Esophagus muscularis mucosa (tissue), 4 donors: ENCODE measurements around the gene MAP7. TPM values are rescaled to one million over a fixed set of nuclear protein-coding genes. Genes with fewer than 3 reads are reported as not detected.

Source experiments
- DNase-seq: peaks from one replicate; pipeline ENCODE4 v3.0.0-alpha.2; 2017; ENCODE audit errors: extremely low spot score
- H3K27ac ChIP-seq, 4 donors: fragments of 200-600 bp; sonication (generic); replicated peaks in 1 of 4; 1 replicate in 3 of 4; 2 replicates in 1 of 4; pipeline ENCODE4 v1.5.1; 2016 to 2019; ENCODE audit warnings: mild to moderate bottlenecking in 1 of 4
- H3K27me3 ChIP-seq, 4 donors: fragments of 200-600 bp; sonication (generic); one replicate each; pipeline versions ENCODE4 v1.5.1 to v1.6.0; 2016 to 2019
- H3K36me3 ChIP-seq, 4 donors: fragments of 200-600 bp; sonication (generic); one replicate each; pipeline ENCODE4 v1.5.1; 2016 to 2019
- H3K4me1 ChIP-seq, 4 donors: fragments of 200-600 bp; sonication (generic); one replicate each; pipeline ENCODE4 v1.5.1; 2016 to 2019
- H3K4me3 ChIP-seq, 4 donors: fragments of 200-600 bp; sonication (generic); 1 replicate in 2 of 4; 2 replicates in 2 of 4; pipeline ENCODE4 v1.5.1; 2016 to 2019; ENCODE audit warnings: mild to moderate bottlenecking in 4 of 4, moderate library complexity in 1 of 4
- H3K9me3 ChIP-seq, 4 donors: fragments of 200-600 bp; sonication (generic); 1 replicate in 3 of 4; 2 replicates in 1 of 4; pipeline ENCODE4 v1.5.1; 2016 to 2019
- EP300 ChIP-seq: sonication (generic); formaldehyde crosslinking; IDR thresholded peaks from one replicate; pipeline ENCODE4 v1.6.1; 2017; ENCODE audit warnings: antibody characterized with exemption
- POLR2A ChIP-seq: fragments of 450-650 bp; IDR thresholded peaks from one replicate; pipeline ENCODE4 v1.6.1; 2017; ENCODE audit warnings: antibody characterized with exemption, moderate library complexity, mild to moderate bottlenecking, low read depth
- POLR2AphosphoS5 ChIP-seq, 2 donors: sonication (generic); formaldehyde crosslinking; IDR thresholded peaks; one replicate each; pipeline ENCODE4 v1.6.1; 2017; ENCODE audit warnings: antibody characterized with exemption in 2 of 2
- WGBS: methylation state at CpG from one replicate; pipeline ENCODE4 v1.1.5; 2018; 5-methylcytosine and 5-hydroxymethylcytosine counted together
- intact Hi-C: fragments of 100-400 bp; cut with DNase I; formaldehyde crosslinking; loops from one replicate; pipeline ENCODE4 v1.15.1; 2023
- total RNA-seq, 4 donors: library from RNA; depleted of rRNA; stranded (reverse); fragments of >200 nt; gene quantifications; one replicate each; pipeline versions ENCODE4 v1.1.0 to v1.2.1, GENCODE V29; 2016
- TF ChIP-seq, protein P1 (sequence below), 3 experiments: fragments of 200-600 bp in 2 of 3; fragments of 450-650 bp in 1 of 3; sonication (generic) in 2 of 3; IDR thresholded peaks; one replicate each; pipeline ENCODE4 v1.5.1; 2017 to 2019; ENCODE audit warnings: antibody characterized with exemption in 3 of 3, mild to moderate bottlenecking in 2 of 3, moderate library complexity in 1 of 3

The MAP7 gene
- total RNA-seq, 4 donors from 2014 or later: 1.7 to 2.9 (median 2.0) TPM

GRCh38 chr6:136562211-136562610 lies 12.0 kb upstream of the MAP7 start:
- 65% methylated on average over 2 of the region's 2 CpGs for WGBS
- TF ChIP-seq EP300: no peak
- Histone ChIP-seq H3K36me3 (peaks cover 24 to 76% (median 27%) of the 10 kb centered on the region in 4 donors), H3K27me3 (no peaks in the 10 kb centered on the region), H3K27ac (no peak overlapping the region), H3K9me3 (no peaks in the 10 kb centered on the region), H3K4me1 (peaks cover 0 to 3% (median 0%) of the 10 kb centered on the region in 4 donors), H3K4me3 (no peak overlapping the region)
- intact Hi-C loops: no loop called here
- no peak for DNase-seq

- Histone ChIP-seq H3K4me1 (peaks cover 13 to 23% (median 17%) of the 10 kb centered on the region in 4 donors), H3K27me3 (peaks cover 0 to 68% (median 9%) of the 10 kb centered on the region in 4 donors), H3K4me3 (no peak overlapping the region), H3K9me3 (no peaks in the 10 kb centered on the region), H3K27ac (no peak overlapping the region), H3K36me3 (peaks cover 0 to 39% (median 17%) of the 10 kb centered on the region in 4 donors)
- WGBS: 84% methylated on average over 5 of the region's 5 CpGs
- intact Hi-C loops: no loop called here
- no peak for DNase-seq
- no peak for TF ChIP-seq EP300
- no peak for TF ChIP-seq POLR2A
- TF ChIP-seq, protein P1, sequence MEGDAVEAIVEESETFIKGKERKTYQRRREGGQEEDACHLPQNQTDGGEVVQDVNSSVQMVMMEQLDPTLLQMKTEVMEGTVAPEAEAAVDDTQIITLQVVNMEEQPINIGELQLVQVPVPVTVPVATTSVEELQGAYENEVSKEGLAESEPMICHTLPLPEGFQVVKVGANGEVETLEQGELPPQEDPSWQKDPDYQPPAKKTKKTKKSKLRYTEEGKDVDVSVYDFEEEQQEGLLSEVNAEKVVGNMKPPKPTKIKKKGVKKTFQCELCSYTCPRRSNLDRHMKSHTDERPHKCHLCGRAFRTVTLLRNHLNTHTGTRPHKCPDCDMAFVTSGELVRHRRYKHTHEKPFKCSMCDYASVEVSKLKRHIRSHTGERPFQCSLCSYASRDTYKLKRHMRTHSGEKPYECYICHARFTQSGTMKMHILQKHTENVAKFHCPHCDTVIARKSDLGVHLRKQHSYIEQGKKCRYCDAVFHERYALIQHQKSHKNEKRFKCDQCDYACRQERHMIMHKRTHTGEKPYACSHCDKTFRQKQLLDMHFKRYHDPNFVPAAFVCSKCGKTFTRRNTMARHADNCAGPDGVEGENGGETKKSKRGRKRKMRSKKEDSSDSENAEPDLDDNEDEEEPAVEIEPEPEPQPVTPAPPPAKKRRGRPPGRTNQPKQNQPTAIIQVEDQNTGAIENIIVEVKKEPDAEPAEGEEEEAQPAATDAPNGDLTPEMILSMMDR (IDR thresholded peaks at IDR 0.05): no peak
- TF ChIP-seq POLR2AphosphoS5 (IDR thresholded peaks at IDR 0.05): no peak
Observed at GRCh38 chr6:136553166-136553787, 3.1 kb upstream of the MAP7 start.

GRCh38 chr6:136552054-136552453 lies 1.8 kb upstream of the MAP7 start:
- Histone ChIP-seq H3K27me3 (peaks cover 0 to 68% (median 9%) of the 10 kb centered on the region in 4 donors), H3K27ac (no peak overlapping the region), H3K36me3 (peaks cover 0 to 27% (median 10%) of the 10 kb centered on the region in 4 donors), H3K9me3 (no peaks in the 10 kb centered on the region), H3K4me1 (peaks cover 13 to 23% (median 17%) of the 10 kb centered on the region in 4 donors), H3K4me3 (no peak overlapping the region)
- no peak for DNase-seq
- 49% methylated on average over 4 of the region's 4 CpGs for WGBS
- no peak for TF ChIP-seq POLR2AphosphoS5 (IDR thresholded peaks at IDR 0.05)
- TF ChIP-seq, protein P1 (IDR thresholded peaks at IDR 0.05): no peak
- no peak for TF ChIP-seq POLR2A
- TF ChIP-seq EP300: no peak
- intact Hi-C loops: no loop called here

GRCh38 chr6:136551103-136551502 lies 881 bp upstream of the MAP7 start:
- H3K4me1 ChIP-seq: peaks cover 13 to 23% (median 17%) of the 10 kb centered on the region in 4 donors
- 70% methylated on average over 8 of the region's 8 CpGs for WGBS
- no peak for TF ChIP-seq EP300
- no peak for TF ChIP-seq POLR2A
- no peak for TF ChIP-seq POLR2AphosphoS5 (IDR thresholded peaks at IDR 0.05)
- TF ChIP-seq, protein P1 (IDR thresholded peaks at IDR 0.05): no peak
- H3K9me3 ChIP-seq: no peaks in the 10 kb centered on the region
- peaks cover 0 to 68% (median 9%) of the 10 kb centered on the region in 4 donors for H3K27me3 ChIP-seq
- H3K36me3 ChIP-seq: peaks cover 0 to 20% (median 5%) of the 10 kb centered on the region in 4 donors
- peak overlapping the region in 2 of 4 donors; percentile 74 to 76 for H3K4me3 ChIP-seq
- H3K27ac ChIP-seq: no peak overlapping the region
- intact Hi-C loops: no loop called here
- no peak for DNase-seq

DNA sequence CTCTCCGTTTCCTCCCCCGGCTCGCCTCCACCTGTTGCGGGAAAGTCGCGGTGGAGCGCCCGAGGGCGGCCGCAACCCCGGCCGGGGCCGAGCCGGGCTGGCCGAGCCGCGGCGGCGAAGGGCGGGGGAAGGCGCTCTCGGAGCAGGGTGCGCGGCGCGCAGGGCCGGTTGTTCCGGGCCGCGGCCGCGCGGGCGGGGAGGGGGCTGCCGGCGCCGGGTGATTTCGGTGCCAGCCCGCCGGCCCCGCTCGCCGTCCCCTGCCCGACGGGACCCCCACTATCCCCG lies 235 bp downstream of the MAP7 start:
- intact Hi-C loops: no loop called here
- H3K4me3 ChIP-seq: peak overlapping the region; percentile 74 to 90 (median 80)
- DNase-seq: no peak
- H3K36me3 ChIP-seq: peaks cover 0 to 10% (median 0%) of the 10 kb centered on the region in 4 donors
- no peak overlapping the region for H3K27ac ChIP-seq
- no CpG with 5 or more reads among the region's 46 CpGs for WGBS
- H3K27me3 ChIP-seq: peaks cover 0 to 61% (median 9%) of the 10 kb centered on the region in 4 donors
- H3K4me1 ChIP-seq: peaks cover 13 to 23% (median 17%) of the 10 kb centered on the region in 4 donors
- TF ChIP-seq POLR2A: no peak
- TF ChIP-seq, protein P1 (IDR thresholded peaks at IDR 0.05): no peak
- TF ChIP-seq POLR2AphosphoS5 (IDR thresholded peaks at IDR 0.05): no peak
- TF ChIP-seq EP300: no peak
- H3K9me3 ChIP-seq: no peaks in the 10 kb centered on the region
